ENCODE data around the gene SLC24A3. TPM values are rescaled to one million over a fixed set of nuclear protein-coding genes. Genes with fewer than 3 reads are reported as not detected.

Gene SLC24A3
- total RNA-seq, 6 experiments from 2014 or later, result not detected

DNA sequence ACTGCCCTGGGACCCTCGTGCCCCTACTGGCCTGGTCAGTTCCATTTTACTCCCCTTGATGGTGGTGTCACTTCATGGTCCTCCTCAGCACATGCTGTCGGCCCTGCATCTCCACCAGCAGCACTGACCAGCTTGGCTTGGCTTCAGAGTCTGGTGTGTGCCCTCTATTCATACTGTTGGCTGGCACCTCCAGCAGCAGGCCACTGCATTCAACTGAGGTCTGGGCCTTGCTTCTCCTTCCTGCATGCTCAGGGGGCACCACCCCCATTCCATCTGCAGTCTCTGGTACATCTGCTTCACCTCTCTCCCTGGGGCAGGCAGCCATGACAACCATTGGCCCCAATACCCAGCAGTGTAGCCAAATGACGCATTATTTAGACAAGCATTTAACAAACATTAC, 155.9 kb downstream of the SLC24A3 start:
- TF ChIP-seq, protein P1, sequence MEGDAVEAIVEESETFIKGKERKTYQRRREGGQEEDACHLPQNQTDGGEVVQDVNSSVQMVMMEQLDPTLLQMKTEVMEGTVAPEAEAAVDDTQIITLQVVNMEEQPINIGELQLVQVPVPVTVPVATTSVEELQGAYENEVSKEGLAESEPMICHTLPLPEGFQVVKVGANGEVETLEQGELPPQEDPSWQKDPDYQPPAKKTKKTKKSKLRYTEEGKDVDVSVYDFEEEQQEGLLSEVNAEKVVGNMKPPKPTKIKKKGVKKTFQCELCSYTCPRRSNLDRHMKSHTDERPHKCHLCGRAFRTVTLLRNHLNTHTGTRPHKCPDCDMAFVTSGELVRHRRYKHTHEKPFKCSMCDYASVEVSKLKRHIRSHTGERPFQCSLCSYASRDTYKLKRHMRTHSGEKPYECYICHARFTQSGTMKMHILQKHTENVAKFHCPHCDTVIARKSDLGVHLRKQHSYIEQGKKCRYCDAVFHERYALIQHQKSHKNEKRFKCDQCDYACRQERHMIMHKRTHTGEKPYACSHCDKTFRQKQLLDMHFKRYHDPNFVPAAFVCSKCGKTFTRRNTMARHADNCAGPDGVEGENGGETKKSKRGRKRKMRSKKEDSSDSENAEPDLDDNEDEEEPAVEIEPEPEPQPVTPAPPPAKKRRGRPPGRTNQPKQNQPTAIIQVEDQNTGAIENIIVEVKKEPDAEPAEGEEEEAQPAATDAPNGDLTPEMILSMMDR (IDR thresholded peaks at IDR 0.05), result no peak
- Mint-ChIP-seq H3K27ac (no peak overlapping the region), H3K4me1 (ENCODE audit: low read depth) (no peaks in the 10 kb centered on the region), H3K9me3 (peaks cover 16% of the 10 kb centered on the region; the same call in 1 of the 2 replicates), H3K36me3 (ENCODE audit: low read depth) (no peaks in the 10 kb centered on the region), H3K4me3 (no peak overlapping the region), H3K27me3 (ENCODE audit: insufficient read depth) (no peaks in the 10 kb centered on the region; the same call in 1 of the 2 replicates)
- no peak for DNase-seq

DNA sequence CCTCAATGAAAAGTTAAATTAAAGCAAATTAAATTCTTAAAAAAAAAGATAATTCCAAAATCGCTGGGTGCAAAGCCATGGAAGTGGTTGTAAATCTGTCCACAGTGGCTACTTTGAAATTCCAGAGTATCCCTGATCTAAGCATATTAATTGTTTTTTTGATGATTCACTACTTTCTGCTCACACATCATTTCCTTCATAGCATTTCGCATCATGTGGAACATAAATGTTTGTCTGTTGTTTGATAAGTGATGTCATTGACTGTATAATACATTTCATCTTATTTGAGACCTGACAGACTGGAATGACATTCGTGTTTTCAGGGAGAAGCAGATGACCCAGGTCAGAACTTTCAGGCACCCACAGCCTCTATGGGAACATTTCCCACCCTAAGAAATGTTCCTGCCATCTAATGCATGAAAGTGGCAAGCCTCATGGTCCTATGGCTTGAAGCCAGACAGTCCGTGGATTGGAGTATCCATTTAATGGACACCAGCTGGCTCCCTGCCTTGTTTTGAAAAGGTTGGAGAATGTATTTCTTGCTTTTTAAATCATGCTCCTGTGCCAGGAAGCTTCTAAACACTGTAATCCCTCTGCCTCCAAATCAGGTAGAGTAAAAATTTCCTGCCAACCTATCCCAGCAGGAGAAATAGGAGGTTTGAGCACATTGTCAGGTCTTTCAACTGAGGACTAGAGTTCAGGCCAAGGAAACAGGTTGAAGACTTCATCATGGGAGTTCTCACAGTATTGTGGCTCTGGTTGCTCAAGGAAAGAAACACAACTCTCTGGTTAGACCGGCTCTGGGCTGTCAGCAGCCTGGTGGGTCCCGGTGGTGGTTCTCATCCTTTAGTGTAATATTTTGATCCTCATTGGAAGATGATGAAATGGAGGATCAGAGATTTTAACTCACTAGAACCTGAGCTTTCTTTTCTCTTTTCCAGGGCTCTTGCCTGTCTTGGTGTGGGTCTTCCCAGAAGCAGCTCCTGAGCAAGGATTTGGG, 157.9 kb downstream of the SLC24A3 start:
- Mint-ChIP-seq H3K4me1 (ENCODE audit: low read depth) (no peaks in the 10 kb centered on the region), H3K4me3 (no peak overlapping the region), H3K27ac (no peak overlapping the region), H3K36me3 (ENCODE audit: low read depth) (no peaks in the 10 kb centered on the region), H3K27me3 (ENCODE audit: insufficient read depth) (no peaks in the 10 kb centered on the region; the same call in 1 of the 2 replicates), H3K9me3 (peaks cover 19% of the 10 kb centered on the region; the same call in 1 of the 2 replicates)
- TF ChIP-seq, protein P1 (IDR thresholded peaks at IDR 0.05), result no peak
- no peak for DNase-seq

DNA sequence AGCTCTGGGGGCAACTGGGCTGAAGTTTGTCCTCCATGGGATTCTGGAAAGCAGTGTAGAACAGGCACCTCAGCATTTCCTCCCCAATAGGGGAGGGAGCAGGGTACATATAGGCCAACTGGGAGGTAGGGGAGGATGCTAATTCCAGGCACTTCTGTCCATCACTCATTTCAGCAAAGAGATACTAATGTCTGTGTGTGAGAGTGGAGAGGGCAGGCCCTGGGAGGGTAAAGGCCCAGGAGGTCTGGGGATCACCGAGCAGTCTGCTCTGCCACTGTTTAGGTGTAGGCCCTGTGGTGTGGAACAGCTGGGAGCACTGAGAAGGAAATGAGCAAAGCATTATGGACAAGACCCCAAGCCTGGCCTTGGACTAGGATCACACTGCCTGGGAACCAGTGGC, 158.7 kb downstream of the SLC24A3 start:
- Mint-ChIP-seq H3K27ac (no peak overlapping the region), H3K27me3 (ENCODE audit: insufficient read depth) (no peaks in the 10 kb centered on the region; the same call in 1 of the 2 replicates), H3K9me3 (peaks cover 19% of the 10 kb centered on the region; the same call in 1 of the 2 replicates), H3K4me1 (ENCODE audit: low read depth) (no peaks in the 10 kb centered on the region), H3K36me3 (ENCODE audit: low read depth) (no peaks in the 10 kb centered on the region), H3K4me3 (no peak overlapping the region)
- TF ChIP-seq, protein P1 (IDR thresholded peaks at IDR 0.05), result no peak
- DNase-seq, result no peak

DNA sequence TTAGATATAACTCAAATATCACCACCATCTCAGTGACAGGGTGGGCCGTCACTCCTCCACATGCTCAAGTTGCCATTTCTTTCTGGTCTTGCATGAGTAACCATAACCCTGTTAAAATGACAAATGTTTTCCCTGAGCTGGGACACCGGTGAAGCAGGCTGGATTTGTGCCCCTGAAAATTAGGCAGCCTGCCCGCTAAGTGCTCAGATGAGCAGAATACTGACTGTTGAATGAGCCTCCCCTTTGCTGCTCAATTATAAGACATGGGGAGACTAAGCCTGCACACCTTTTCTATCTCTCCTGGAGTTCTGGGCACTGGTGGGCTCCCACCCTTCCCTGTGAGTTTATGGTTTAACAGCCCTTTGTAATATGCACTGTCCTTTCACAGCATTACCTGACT, 161.8 kb downstream of the SLC24A3 start:
- no peak for DNase-seq
- H3K36me3 Mint-ChIP-seq (ENCODE audit: low read depth), result no peaks in the 10 kb centered on the region
- no peaks in the 10 kb centered on the region; the same call in 1 of the 2 replicates for H3K27me3 Mint-ChIP-seq (ENCODE audit: insufficient read depth)
- no peaks in the 10 kb centered on the region for H3K4me1 Mint-ChIP-seq (ENCODE audit: low read depth)
- no peak overlapping the region for H3K27ac Mint-ChIP-seq
- H3K4me3 Mint-ChIP-seq, result no peak overlapping the region
- H3K9me3 Mint-ChIP-seq, result peaks cover 23% of the 10 kb centered on the region
- TF ChIP-seq, protein P1 (IDR thresholded peaks at IDR 0.05), result no peak

DNA sequence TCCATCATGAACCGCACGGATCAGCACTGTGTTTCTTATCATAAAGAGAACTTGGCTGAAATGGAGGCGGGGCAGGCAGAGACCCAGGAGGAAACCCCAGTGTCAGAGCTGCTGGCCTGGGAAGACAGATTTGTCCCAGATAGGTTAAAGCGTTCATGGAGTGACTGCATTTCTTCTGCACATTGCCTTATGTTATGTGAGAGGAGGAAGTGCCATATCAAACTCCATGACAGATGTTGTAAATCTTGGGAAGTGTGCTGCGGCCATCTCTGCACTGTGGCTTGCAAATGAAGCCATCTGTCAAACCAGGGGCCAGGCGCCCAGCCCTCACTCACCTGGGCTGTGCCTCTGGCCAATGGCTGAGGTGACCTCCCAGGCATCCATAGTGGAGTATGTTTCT, 163.0 kb downstream of the SLC24A3 start:
- no peak for DNase-seq
- Mint-ChIP-seq H3K4me3 (no peak overlapping the region), H3K9me3 (peaks cover 29% of the 10 kb centered on the region), H3K4me1 (ENCODE audit: low read depth) (no peaks in the 10 kb centered on the region), H3K27ac (no peak overlapping the region), H3K36me3 (ENCODE audit: low read depth) (no peaks in the 10 kb centered on the region), H3K27me3 (ENCODE audit: insufficient read depth) (no peaks in the 10 kb centered on the region; the same call in 1 of the 2 replicates)
- TF ChIP-seq, protein P1 (IDR thresholded peaks at IDR 0.05), result no peak
